Right cardiac atrium (tissue), 5 donors: Measurements from ENCODE around the gene STAG1. TPM values are rescaled to one million over a fixed set of nuclear protein-coding genes. Genes with fewer than 3 reads are reported as not detected.

ENCODE experiments used
- ATAC-seq, 2 donors: fragments of 200-7000 bp; cut with Tn5 transposase; one replicate each; pipeline versions ENCODE4 v1.8.0 to v1.9.1; 2020; ENCODE audit warnings: moderate library complexity in 2 of 2, mild to moderate bottlenecking in 1 of 2
- DNase-seq, 3 donors: peaks; one replicate each; pipeline ENCODE4 v3.0.0-alpha.2; 2020
- H3K27ac ChIP-seq: one replicate; pipeline ENCODE4 v1.5.1; 2013; ENCODE audit warnings: mild to moderate bottlenecking, low read length, control low read depth, moderate library complexity
- H3K27me3 ChIP-seq: one replicate; pipeline ENCODE4 v1.6.1; 2013; ENCODE audit not compliant: control insufficient read depth, insufficient read depth
- H3K4me1 ChIP-seq: one replicate; pipeline ENCODE4 v1.6.1; 2013; ENCODE audit warnings: low read length; ENCODE audit not compliant: control insufficient read depth, insufficient read depth
- H3K4me3 ChIP-seq: one replicate; pipeline ENCODE4 v1.5.1; 2013; ENCODE audit warnings: low read length, control low read depth
- H3K9me3 ChIP-seq: one replicate; pipeline ENCODE4 v1.6.1; 2013; ENCODE audit warnings: low read length; ENCODE audit not compliant: control insufficient read depth
- WGBS: extraction: QIAGEN DNeasy Blood & Tissue Kit; methylation state at CpG from one replicate; pipeline ENCODE4 v1.1.7; 2013; 5-methylcytosine and 5-hydroxymethylcytosine counted together
- intact Hi-C, 4 donors: fragments of 100-400 bp; cut with DNase I; formaldehyde crosslinking; loops; one replicate each; pipeline versions ENCODE4 v1.11.0 to v1.14.0; 2022 to 2023
- polyA plus RNA-seq: library from polyadenylated mRNA; stranded (reverse); fragments of 200-250 nt; gene quantifications from one replicate; pipeline ENCODE4 v1.2.3, GENCODE V29; 2013
- total RNA-seq, 4 donors: library from RNA; stranded (reverse); fragmentation: NEBNext Ultra II Directional; extraction: Animal tissue kit (Norgen Biotek cat#: 25700); gene quantifications; one replicate each; pipeline ENCODE4 v1.2.1, GENCODE V29; 2021
- donor health status: healthy with polysubstance abuse.
- donor health status: DM: no; HTN: yes; CAD: no.
- donor health status: DM: no; HTN: no; CAD: no.
- donor health status: DM: no; HTN: yes; CAD: no; lungs with severe emphysema.
- donor health status: DM: yes; HTN: yes; CAD: no.

STAG1 gene
- total and polyA plus RNA-seq, 5 donors = 8.1 to 30.9 (median 27.2) TPM

DNA sequence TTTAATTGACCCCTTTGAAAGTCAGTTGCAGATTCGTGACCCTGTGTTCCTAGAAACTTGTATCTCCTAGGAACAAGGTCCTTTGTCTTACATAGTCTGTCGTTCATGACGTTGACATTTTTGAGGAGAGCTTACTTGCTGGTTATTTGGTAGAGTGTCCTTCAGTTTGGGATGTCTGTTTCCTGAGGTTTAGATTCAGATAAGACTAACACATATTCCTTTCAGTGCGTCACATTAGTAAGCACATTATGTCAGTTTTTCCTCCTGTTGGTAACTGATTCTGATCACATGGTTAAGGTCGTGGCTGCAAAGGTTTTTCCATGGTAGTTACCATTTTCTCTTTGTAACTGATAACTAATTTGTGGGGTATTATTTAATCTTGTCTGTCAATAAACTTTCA lies 421.3 kb downstream of the STAG1 start:
- no peaks in the 10 kb centered on the region for H3K4me1 ChIP-seq
- DNase-seq = no peak
- H3K9me3 ChIP-seq = no peaks in the 10 kb centered on the region
- intact Hi-C loops = no loop called here
- H3K4me3 ChIP-seq = no peak overlapping the region
- H3K27me3 ChIP-seq = no peaks in the 10 kb centered on the region
- no peak for ATAC-seq
- WGBS = 79% methylated on average over 5 of the region's 5 CpGs
- H3K27ac ChIP-seq = no peak overlapping the region

- DNase-seq (no peak), ATAC-seq (no peak)
- H3K27me3 ChIP-seq = no peaks in the 10 kb centered on the region
- H3K9me3 ChIP-seq = no peaks in the 10 kb centered on the region
- intact Hi-C loops = no loop called here
- H3K27ac ChIP-seq = no peak overlapping the region
- no peaks in the 10 kb centered on the region for H3K4me1 ChIP-seq
- H3K4me3 ChIP-seq = no peak overlapping the region
- WGBS = 77% methylated on average over 5 of the region's 5 CpGs
Measured at GRCh38 chr3:136329593-136329992, 422.6 kb downstream of the STAG1 start.

- ATAC-seq (peak in 1 of 2 donors; percentile 21), DNase-seq (no peak)
- Histone ChIP-seq H3K4me3 (no peak overlapping the region), H3K4me1 (no peaks in the 10 kb centered on the region), H3K9me3 (no peaks in the 10 kb centered on the region), H3K27me3 (no peaks in the 10 kb centered on the region), H3K27ac (no peak overlapping the region)
- intact Hi-C loops = no loop called here
- WGBS = 97% methylated on average over 5 of the region's 5 CpGs
Measured at GRCh38 chr3:136327671-136328070, 424.5 kb downstream of the STAG1 start.

DNA sequence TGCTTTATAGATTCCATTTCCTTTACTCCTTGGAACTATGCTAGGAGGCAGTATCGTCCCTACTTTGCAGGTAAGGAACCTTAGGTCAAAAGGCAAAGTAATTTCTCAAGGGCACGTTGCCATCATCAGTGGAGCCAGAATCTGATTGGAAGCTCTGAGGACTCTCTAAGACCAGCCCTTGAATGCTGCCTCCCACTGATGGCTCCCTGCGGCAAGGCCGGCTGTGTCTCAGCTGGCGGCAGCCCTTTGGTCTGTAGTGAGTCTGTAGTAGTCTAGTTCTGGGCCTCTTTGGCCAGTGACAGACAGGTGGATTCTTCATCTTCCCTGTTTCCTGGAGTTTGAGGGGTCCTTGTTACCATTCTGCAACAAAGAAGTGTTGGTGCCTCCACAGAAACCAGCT lies 425.9 kb downstream of the STAG1 start:
- Histone ChIP-seq H3K27me3 (no peaks in the 10 kb centered on the region), H3K4me3 (no peak overlapping the region), H3K27ac (no peak overlapping the region), H3K9me3 (no peaks in the 10 kb centered on the region), H3K4me1 (no peaks in the 10 kb centered on the region)
- no peak for DNase-seq
- intact Hi-C loops = no loop called here
- ATAC-seq = no peak
- 97% methylated on average over 5 of the region's 5 CpGs for WGBS

DNA sequence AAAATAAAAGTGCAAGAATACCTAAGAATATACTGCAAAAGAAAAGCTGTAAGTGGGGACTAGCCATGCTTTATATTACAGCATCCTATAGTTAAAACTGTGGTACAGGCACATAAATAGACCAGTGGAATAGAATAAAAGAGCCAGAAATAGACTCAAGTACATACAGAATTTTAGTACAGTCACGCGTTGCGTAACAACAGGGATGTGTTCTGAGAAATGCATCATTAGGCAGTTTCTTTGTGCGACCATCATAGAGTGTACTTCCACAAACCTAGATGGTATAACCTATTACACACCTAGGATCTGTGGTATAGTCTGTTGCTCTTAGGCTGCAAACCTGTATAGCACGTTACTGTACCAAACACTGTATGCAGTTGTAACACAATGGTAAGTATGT lies 440.2 kb downstream of the STAG1 start:
- whole genome bisulfite sequencing = 96% methylated on average over 5 of the region's 5 CpGs

DNA sequence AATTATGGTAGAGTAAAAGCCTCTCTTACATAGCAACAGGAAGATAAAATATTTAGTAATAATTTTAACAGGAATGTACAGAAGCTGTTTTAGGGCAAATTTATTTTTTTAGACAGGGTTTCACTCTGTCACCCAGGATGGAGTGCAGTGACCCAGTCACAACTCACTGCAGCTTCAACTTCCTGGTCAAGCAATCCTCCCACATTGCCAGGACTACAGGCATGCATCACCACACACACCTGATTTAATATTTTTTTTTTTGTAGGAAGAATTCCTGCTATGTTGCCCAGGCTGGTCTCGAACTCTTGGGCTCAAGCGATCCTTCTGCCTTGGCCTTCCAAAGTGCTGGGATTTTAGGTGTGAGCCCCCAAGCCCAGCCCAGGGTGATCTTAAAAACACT lies 440.9 kb downstream of the STAG1 start:
- Histone ChIP-seq H3K4me3 (no peak overlapping the region), H3K27me3 (no peaks in the 10 kb centered on the region), H3K27ac (no peak overlapping the region), H3K9me3 (no peaks in the 10 kb centered on the region), H3K4me1 (no peaks in the 10 kb centered on the region)
- DNase-seq = no peak
- no peak for ATAC-seq
- WGBS = 98% methylated on average over 2 of the region's 2 CpGs
- intact Hi-C loops = no loop called here

More for the DNA sequence above, 440.2 kb downstream of the STAG1 start:
- Histone ChIP-seq H3K9me3 (no peaks in the 10 kb centered on the region), H3K27me3 (no peaks in the 10 kb centered on the region), H3K27ac (no peak overlapping the region), H3K4me1 (no peaks in the 10 kb centered on the region), H3K4me3 (no peak overlapping the region)
- ATAC-seq (no peak), DNase-seq (no peak)
- intact Hi-C loops = no loop called here

DNA sequence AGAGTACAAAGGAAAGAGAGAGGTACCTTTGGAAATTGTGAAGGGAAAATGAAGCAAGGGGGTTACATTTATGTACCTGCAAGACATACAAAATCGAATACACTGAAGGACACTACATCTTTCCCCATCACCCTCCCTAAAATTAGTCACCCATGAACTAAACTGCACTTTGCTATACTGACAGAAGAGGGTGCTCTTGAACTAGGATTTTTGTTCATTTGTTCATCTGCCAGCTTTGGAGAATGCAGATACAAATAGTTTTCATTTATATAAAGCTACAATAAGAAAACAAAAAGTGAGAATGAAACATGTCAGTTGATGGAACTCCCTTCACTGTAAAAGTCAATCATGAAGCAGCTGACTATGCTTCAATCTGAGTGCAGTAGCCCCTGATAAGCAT lies 446.3 kb downstream of the STAG1 start:
- Histone ChIP-seq H3K4me3 (no peak overlapping the region), H3K9me3 (no peaks in the 10 kb centered on the region), H3K27ac (no peak overlapping the region), H3K4me1 (no peaks in the 10 kb centered on the region), H3K27me3 (no peaks in the 10 kb centered on the region)
- ATAC-seq = no peak
- no peak for DNase-seq
- WGBS = no CpG with 5 or more reads among the region's 1 CpG
- intact Hi-C loops = no loop called here

DNA sequence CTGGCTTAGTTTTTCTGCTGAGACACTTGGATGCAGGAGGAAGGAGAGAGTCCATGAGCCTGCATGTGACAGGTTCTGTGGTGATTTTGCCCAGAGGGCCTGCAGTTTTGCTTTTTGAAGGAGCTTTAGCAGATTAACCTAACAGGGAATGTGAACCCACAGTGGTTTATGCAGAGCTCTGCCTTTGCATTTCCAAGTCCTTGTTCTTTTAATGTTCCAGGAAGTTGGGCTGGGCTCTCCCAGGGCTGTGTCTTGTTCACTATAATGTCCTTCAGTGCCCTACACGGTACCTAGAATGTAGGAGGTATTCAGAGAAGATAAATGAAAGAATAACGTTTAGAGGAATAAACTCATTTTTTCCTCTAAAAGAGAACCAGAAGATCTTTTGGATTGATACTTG lies 451.7 kb downstream of the STAG1 start:
- H3K9me3 ChIP-seq = no peaks in the 10 kb centered on the region
- H3K27me3 ChIP-seq = no peaks in the 10 kb centered on the region
- WGBS = 89% methylated on average over 2 of the region's 2 CpGs
- intact Hi-C loops = no loop called here
- H3K4me3 ChIP-seq = no peak overlapping the region
- H3K4me1 ChIP-seq = no peaks in the 10 kb centered on the region
- ATAC-seq = no peak
- DNase-seq = no peak
- no peak overlapping the region for H3K27ac ChIP-seq

DNA sequence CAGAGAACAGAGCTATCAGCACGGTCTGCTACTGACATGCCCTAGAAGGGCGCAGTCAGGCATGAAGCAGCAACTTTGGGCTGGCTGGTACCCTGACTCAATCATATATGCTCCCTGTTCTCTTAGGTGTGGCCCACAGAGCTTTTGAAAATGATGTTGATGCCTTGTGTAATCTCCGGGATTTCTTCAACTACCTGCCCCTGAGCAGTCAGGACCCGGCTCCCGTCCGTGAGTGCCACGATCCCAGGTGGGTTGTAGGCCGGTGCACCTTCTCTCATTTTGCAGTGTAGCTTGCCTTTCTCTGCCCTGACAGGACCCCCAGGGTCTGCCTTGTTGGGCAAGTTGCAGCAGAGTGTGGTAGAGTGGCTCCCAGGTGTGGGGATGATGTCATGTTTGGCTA lies 454.4 kb downstream of the STAG1 start:
- 96% methylated on average over 8 of the region's 8 CpGs for WGBS
- DNase-seq = peak in 1 of 3 donors; percentile 26
- no peak overlapping the region for H3K4me3 ChIP-seq
- intact Hi-C loops = no loop called here
- H3K4me1 ChIP-seq = no peaks in the 10 kb centered on the region
- no peaks in the 10 kb centered on the region for H3K9me3 ChIP-seq
- ATAC-seq = no peak
- H3K27ac ChIP-seq = no peak overlapping the region
- no peaks in the 10 kb centered on the region for H3K27me3 ChIP-seq

DNA sequence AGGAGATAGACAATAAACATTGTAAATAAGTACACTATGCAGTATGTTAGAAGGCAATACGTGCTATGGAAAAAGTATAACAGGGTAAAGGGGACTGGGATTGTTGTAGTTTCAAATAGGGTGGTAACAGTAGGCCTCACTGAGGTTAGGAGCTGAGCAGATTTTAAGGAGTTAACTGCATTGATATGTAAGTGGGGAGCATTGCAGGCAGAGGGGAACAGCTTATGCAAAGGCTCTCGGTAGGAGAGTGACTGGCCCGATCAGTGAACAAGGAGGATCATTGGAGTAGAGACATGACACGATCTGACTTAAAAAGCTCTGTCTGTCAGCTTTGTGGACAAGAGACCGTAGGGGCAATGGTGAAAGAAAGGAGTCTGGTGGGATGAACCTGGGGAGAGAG lies 455.2 kb downstream of the STAG1 start:
- ATAC-seq = no peak
- no peaks in the 10 kb centered on the region for H3K27me3 ChIP-seq
- 75% methylated on average over 5 of the region's 5 CpGs for WGBS
- no peak overlapping the region for H3K27ac ChIP-seq
- no peaks in the 10 kb centered on the region for H3K4me1 ChIP-seq
- no peaks in the 10 kb centered on the region for H3K9me3 ChIP-seq
- intact Hi-C loops = no loop called here
- DNase-seq = no peak
- no peak overlapping the region for H3K4me3 ChIP-seq

- DNase-seq = no peak
Measured at GRCh38 chr3:136294176-136294575, 458.0 kb downstream of the STAG1 start.

DNA sequence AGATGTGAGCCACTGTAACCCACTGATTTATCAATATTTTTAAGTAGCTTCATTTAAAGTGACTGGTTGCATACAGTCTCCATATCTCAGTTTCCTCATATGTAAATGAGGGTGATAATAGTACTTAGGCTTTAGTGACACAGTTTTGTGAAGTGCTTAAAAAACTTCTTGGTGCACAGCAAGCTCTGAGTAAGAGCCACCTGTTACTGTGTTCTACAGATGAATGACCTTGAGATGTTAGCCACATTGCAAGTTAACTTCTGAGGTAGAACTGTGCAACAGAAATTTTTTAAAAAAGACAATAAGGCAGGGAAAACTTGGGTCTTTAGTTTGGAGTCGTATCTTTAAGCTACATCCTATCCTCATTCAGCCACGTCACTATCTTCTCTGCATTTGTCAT lies 458.9 kb downstream of the STAG1 start:
- H3K4me1 ChIP-seq = no peaks in the 10 kb centered on the region
- 89% methylated on average over 2 of the region's 2 CpGs for WGBS
- ATAC-seq = no peak
- no peaks in the 10 kb centered on the region for H3K27me3 ChIP-seq
- H3K4me3 ChIP-seq = no peak overlapping the region
- no peaks in the 10 kb centered on the region for H3K9me3 ChIP-seq
- intact Hi-C loops = no loop called here
- H3K27ac ChIP-seq = no peak overlapping the region
- no peak for DNase-seq

More at GRCh38 chr3:136294176-136294575, 458.0 kb downstream of the STAG1 start:
- H3K9me3 ChIP-seq = no peaks in the 10 kb centered on the region
- H3K27me3 ChIP-seq = no peaks in the 10 kb centered on the region
- WGBS = 100% methylated on average over 1 of the region's 1 CpG
- no peak overlapping the region for H3K27ac ChIP-seq
- intact Hi-C loops = no loop called here
- ATAC-seq = no peak
- H3K4me3 ChIP-seq = no peak overlapping the region
- H3K4me1 ChIP-seq = no peaks in the 10 kb centered on the region
